ENCODE measurements around the gene TCF7L2.

Gene TCF7L2

GRCh38 chr10:112946649-112947048 is 3.4 kb upstream of the TCF7L2 start:
- DNase-seq (ENCODE audit: low spot score): no peak

DNA sequence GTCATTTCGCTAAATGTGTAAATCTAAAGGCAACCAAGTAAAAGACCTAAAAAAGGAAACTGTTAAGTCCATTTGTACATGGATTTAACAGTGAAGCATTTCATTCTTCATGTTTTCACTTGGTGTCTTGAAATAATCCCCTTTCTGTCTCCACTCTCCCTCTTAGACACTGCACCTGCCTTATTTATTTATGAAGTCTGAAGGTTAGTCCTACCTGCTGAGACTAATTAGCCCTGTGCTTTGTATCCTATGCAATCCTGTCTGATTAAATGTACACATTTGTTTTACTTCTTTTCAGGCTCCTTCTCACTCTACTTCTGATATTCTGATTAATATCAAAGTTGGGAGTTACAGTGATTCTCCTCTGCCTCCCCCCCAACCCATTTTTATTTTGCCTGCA is 1.9 kb upstream of the TCF7L2 start:
- DNase-seq (ENCODE audit: low spot score): no peak

DNA sequence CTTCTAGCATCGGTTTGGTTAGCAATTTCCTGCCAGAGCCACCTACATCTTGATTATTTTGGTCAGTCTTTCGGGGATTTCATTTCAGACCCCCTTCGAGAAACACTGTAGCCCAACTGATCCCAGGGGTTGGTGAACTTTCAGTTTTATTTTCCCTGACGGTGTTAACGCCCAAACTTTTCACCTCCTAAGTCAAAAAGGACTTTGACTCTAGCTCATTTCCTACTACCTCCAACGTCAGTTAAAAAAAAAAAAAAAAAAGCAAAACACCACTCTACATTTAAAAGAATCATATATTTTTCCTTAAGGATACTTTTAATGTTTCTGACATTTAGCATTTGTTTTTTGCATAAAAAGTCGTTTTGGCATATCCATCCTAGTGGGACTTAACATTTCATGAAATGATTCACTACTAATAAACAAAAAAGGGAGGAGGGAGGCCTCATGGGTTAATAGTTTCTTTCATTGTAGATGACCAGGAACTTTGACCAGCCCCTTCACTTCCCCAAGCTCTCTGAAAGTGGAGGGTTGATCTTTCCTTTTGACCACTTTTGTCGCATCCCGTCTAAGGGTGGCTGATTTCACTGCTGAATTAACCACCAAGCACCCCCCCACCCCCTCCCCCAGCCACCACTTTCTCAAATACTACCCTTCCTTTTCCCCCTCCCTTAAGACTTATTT is 764 bp upstream of the TCF7L2 start:
- DNase-seq (ENCODE audit: low spot score): no peak

DNA sequence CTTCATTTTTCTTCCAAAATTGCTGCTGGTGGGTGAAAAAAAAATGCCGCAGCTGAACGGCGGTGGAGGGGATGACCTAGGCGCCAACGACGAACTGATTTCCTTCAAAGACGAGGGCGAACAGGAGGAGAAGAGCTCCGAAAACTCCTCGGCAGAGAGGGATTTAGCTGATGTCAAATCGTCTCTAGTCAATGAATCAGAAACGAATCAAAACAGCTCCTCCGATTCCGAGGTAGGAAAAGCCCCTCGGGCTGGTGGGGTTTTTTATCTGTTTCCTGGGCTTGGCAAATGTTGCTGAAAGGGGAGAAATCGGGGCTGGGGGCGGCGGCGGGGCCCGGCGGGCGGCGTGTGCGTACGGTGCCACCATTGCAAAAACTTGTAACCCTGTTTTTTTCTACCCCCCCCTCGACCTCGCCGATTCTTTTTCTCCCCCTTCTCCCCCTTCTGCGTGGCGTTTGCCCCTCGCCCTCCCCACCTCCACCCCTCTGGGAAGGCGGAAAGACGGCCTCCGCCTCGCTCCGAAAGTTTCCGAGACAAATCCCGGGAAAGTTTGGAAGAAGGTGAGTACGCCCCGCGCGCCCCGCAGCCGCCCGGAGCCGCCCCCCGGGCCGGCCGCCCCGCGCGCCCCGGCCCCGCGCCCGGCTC is 789 bp downstream of the TCF7L2 start:
- no peak for DNase-seq (ENCODE audit: low spot score)

- peak; percentile 72 for DNase-seq (ENCODE audit: low spot score)
These were observed 1.6 kb downstream of the TCF7L2 start for GRCh38 chr10:112951359-112952281.

DNA sequence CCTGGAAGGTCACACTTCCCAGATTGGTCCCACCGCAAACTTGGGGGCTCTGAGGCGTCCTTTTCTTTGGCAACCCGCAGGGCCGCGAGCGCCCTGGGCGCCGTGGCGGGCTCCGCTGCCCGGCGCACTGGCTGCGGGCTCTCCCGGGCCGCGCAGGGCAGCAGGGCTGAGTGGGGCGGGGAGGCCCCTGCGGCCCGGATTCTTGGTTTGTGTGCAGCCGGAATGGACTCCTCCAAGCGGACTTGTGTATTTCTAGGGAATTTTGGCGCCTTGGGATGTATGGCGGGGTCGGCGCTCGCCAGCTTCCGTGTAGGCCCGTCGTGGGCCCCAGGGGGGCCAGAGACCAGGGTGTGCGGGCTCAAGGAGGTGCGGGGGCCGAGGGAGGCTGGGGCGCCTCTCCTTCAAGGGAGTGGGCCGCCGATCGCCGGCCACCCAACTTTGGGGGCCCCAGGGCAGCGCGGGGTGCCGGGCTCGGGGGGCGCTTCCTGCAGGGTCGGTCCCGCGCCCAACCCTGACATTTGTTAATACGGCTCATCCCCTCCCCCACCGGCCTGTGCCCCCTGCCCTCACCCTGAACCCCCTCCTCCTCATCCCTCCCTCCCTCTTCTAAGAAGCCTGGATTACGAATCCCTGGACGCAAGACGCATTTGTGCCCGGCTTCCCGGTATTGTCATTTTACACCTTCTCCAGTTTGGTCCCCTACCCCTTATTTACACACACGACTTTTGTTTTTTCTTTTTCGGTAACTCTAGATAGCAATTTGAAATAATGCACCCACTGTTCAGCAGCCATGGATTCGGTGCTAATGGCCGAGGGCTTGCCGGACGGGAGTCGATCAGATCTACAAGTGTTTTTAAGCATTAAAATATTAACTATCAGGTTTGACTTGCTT is 2.5 kb downstream of the TCF7L2 start:
- no peak for DNase-seq (ENCODE audit: low spot score)

GRCh38 chr10:112953174-112954159 is 3.4 kb downstream of the TCF7L2 start:
- no peak for DNase-seq (ENCODE audit: low spot score)

DNA sequence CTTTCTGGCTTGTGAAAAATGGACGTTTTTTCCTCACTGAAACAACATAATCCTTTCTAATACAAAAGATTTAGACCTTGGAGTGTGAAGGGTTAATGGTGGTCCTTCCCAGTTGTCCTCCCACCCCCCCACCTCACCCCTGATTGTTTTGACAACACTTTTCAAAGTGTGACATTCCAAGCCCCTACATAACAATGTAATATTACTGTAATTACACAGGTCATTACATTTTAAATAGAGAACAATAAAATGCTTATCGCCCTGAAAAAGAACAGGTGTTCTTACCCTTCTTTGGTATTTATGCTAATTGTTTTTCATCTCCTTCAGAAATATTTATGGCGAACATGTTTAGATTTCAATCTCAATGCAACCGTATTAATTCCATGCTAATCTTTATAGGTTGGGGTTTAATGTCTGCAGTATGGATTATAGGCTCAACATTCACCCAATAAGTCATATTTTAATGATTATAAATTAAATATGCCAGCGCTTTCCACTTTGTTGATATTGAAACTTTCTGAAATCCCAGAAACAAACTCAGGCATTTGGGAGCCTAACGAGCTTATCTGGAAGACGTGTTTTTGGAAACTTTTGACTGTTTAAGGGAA is 5.0 kb downstream of the TCF7L2 start:
- no peak for DNase-seq (ENCODE audit: low spot score)

DNA sequence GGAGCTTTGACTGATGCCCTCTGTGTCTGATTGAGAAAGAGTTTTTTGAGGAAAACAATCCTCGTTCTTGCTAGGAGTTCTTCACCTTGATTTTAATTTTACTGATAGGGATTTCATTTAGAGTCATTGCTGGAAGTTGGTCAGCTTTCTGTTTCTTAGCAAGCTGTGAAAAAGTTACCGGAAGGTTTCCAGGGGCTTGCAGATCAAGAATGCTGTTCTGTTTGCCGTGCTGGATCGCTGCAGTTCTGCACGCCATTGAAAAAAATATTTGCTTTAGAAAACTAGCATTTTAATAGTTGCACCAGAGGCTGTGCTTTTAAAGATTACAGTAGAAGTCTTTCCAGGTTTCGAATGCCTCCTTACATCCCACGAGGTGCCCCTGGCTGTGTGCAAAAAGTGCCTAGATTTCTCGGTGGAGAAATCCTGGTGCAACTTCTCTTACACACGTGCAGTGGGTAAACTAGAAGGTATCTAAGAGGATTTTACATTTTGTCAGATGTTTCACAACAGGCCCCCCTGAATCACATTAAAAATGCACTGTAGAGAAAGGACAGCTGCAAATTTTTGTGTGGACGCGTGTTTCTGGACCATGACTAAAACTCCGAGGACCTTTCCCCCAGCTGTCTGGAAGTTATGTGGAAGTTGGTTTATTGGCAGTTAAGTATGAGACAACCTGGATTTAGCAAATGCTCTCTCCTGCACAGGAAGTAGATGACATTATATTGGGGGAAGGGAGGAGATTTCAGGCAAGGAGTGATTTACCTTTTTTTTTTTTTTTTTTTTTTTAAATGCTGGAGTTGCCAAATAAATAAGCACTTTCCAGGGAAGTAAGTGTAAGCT is 5.8 kb downstream of the TCF7L2 start:
- DNase-seq (ENCODE audit: low spot score): no peak

DNA sequence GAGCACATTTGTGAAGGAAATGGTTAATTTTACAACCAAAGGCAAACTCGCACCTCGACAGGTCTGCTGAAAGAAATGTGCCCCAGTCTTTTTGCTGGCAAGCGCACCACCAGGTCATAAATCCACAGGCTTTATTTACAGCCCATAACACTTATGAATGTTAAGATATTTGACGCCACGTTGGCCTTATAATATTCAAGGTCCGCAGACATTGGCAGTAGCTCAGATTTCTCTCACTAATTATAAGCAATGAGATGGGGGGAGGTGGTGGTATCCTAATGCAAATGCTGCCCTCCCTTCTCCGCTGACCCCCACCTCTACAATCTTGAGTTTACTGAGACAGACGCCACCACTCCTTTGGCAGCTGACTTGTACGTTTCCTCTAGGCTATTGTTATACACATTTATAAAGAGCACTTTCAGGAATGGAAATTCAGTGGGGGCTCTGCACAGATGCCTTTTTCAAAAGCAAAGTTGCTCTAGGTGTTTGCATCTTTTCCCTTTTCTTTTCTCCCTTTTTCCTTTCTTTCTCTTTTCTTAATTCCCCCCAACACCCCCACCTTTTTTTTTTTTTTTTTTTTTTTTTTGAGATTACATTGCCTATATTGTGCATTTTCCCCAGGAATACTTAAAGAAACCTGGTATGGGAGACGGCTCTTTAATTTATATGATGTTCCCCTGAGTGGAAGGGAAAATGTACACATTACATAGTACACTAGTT is 6.7 kb downstream of the TCF7L2 start:
- DNase-seq (ENCODE audit: low spot score): no peak

- DNase-seq (ENCODE audit: low spot score): no peak
These were observed 7.6 kb downstream of the TCF7L2 start for GRCh38 chr10:112957640-112958092.

- DNase-seq (ENCODE audit: low spot score): no peak
These were observed 8.4 kb downstream of the TCF7L2 start for GRCh38 chr10:112958275-112958995.

- no peak for DNase-seq (ENCODE audit: low spot score)
These were observed 9.3 kb downstream of the TCF7L2 start for GRCh38 chr10:112959207-112959838.

DNA sequence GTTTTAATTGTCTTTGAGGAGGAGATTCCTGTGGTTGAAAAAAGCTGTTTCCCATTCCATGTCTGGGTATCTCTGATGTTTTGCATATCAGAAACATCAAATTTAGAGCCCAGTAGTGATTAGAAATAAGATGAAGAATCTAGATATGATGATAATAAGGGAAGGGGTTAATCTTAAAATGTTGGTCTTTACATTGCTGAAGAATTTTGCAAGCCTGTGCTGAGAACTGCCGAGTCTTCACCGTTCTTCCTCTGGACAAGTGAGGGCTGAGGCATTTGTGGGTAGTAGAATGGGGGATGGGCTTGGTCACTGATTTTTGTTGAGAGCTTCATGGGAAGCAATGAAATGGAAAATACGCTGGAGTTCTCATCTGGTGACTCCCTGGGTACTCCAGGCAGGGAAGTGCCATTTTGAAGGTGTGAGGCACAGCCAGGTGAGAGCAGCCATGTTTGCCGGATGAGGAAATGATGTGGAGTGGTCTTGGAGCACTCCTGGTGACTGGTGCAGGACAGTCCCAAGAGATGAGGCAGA is 10.2 kb downstream of the TCF7L2 start:
- DNase-seq (ENCODE audit: low spot score): no peak

DNA sequence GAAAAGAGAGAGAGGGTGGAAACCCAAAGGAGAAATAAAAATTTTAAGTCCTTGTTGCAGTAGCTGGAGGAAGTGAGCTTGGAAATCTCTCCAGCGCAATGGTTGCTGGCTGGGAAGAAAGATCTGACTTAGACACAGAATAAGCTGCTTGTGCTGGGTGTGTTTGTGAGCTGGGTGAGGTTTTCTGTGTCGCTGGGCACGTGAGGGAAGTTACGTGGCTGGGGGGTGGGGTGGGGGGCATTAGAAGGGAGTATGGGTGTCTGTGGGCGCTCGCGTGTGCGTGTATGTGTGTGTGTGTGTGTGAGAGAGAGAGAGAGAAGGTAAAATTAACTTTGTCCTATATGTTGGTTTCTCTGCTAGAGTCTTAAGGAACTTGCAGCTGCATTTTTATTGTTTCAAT is 11.6 kb downstream of the TCF7L2 start:
- DNase-seq (ENCODE audit: low spot score): no peak

GRCh38 chr10:112962343-112962742 is 12.3 kb downstream of the TCF7L2 start:
- no peak for DNase-seq (ENCODE audit: low spot score)

DNA sequence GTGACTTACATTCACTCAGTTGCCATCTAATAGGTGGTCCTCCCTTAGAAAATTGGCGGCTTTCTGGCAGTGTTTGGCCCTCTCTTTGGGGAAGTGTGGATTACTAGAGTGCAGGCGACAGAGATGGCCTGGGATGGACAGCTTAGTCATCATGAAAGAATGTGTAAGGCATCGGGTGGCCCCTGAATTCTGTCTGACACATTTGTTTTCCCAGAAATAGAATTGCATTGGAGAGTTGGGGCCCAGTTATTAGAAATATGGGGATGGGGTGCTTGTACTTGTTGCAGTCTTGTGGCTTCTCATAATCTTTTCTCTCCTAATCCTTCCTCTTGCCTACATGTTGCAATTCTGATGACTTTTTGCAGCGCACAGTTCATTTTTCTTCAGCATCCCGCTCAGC is 13.8 kb downstream of the TCF7L2 start:
- DNase-seq (ENCODE audit: low spot score): no peak

Data from pons (tissue), 1 donor.